HG02943 (cell line): Measurements from ENCODE around the gene ZSWIM8.
"Not testable (repeated sequence)": the region's sequence is repeated elsewhere in the genome, so short reads cannot be mapped to it uniquely, and the experiment has no call there.

Experiments
- ATAC-seq: cut with Tn5 transposase; IDR thresholded peaks from one replicate; pipeline ENCODE4 v1.9.1; 2021; ENCODE audit warnings: mild to moderate bottlenecking, low read depth, moderate library complexity; ENCODE audit not compliant: unreplicated experiment

The ZSWIM8 gene

GRCh38 chr10:73773152-73773879 lies 12.1 kb upstream of the ZSWIM8 start:
- no peak for ATAC-seq

DNA sequence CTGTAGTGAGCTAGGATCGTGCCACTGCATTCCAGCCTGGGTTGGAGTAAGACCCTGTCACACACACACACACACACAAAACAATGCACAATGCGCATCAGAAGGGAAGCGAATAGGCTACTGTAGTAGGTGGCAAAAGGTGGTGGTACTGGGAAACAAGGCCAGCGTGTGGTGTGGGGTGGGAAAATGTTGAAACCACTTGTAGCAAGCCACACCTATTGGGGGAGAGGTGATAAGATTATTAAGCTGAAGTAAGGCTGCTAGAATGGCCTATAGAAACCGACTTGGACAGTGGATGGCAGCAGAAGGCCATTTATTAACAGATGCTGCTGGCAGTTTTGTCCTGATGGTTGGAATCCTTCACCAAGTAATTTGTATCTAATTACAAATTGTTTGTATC lies 10.8 kb upstream of the ZSWIM8 start:
- no peak for ATAC-seq

DNA sequence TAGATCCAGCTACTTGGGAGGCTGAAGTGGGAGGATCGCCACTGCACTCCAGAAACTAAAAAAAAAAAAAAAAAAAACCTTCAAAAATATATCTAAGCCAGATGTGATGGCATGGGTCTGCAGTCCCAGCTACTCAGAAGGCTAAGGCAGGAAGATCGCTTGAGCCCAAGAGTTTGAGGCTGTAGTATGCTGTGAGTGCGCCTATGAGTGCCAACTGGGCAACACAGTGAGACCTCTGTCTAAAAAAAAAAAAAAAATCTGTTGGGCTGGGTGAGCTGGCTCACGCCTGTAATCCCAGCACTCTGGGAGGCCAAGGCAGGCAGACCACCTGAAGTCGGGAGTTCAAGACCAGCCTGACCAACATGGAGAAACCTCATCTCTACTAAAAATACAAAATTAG lies 6.4 kb upstream of the ZSWIM8 start:
- ATAC-seq: no peak

GRCh38 chr10:73779539-73780197 lies 5.7 kb upstream of the ZSWIM8 start:
- ATAC-seq: no peak

- ATAC-seq: no peak
Measured at GRCh38 chr10:73780301-73780700, 5.1 kb upstream of the ZSWIM8 start.

DNA sequence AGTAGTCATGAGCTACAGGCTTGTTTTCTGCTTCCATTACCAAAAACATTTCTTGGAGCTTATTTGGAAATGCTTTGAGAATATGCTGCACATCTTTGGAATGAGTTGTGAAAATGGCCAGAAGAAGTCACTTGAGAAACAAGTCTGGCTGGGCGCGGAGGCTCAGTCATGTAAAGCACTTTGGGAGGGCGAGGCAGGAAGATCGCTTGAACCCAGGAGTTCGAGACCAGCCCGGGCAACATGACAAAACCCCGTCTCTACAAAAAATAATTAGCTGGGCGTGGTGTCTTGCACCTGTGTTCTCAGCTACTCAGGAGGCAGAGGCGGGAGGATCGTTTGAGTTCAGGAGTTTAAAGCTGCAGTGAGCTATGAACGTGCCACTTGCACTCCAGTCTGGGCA lies 4.4 kb upstream of the ZSWIM8 start:
- no peak for ATAC-seq

DNA sequence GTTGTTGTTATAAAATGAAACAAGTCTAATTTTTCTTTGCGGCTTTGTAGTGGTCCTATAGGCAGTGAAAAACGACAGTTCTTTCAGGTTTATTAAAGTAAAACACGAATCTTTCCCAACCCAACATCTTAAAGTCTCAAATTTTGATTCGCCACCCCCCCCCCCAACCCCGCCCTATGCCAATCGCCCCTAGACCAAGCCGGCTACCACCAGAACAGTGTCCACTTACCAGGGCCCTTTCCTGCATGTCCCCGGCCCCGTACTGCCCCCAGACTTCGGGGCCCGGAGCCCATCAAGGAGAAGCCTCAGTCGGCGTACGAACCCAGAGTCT lies 3.9 kb upstream of the ZSWIM8 start:
- peak; percentile 3 for ATAC-seq

DNA sequence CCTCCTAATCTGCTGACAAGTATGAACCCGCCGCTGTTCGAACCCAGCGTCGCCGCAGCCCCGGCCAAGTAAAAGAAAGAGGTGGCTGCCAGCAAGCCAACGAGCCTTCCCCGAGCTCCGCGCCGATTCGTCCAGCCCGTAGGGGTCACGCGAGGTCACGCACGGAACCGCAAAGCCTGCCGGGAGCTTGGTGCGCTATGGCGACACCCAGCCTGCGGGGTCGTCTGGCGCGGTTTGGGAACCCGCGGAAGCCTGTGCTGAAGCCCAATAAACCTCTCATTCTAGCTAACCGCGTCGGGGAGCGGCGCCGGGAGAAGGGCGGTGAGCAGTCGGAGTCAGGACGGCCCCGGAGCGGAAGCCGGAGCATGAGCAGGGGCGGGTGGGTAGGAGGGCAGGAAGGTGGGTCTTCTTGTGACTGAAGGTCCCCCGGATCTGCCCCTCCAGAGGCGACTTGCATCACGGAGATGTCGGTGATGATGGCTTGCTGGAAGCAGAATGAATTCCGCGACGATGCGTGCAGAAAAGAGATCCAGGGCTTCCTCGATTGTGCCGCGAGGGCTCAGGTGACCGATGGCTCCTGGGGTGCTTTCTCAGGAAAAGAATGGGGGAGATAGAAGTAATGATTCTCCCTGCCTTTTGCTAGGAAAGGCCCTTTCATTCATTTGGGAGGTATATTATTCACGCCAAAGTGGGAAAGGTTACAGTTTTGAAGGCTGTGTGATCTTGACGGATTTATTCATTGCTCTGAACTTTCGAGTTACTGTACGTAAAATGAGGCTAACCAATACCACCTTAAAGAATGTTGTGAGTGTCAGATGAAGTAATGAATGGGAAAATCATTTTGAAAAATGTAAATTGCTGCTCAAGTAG lies 3.3 kb upstream of the ZSWIM8 start, which contains the start of gene CHCHD1:
TSS of gene CHCHD1 (plus strand) at position 170 of the 870 bp plus-strand sequence. CDS start at position 198, 28 bp downstream.
- ATAC-seq: peak; percentile 45

DNA sequence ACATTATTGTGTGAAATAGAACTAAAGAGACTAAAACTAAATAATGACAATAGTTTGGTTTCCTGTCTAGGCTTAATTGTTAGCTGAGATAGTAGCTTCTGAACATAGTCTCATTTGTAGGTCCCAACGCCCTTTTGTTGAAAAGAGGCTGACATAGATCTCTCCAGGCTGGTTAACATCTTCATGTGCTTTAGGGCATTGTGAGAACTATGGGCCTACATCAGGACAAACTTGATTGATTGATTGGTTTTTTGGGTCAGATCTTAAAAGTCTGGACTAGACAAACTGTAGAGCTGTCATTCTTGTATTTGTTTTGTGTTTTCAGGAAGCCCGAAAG lies 2.7 kb upstream of the ZSWIM8 start:
- ATAC-seq: no peak

DNA sequence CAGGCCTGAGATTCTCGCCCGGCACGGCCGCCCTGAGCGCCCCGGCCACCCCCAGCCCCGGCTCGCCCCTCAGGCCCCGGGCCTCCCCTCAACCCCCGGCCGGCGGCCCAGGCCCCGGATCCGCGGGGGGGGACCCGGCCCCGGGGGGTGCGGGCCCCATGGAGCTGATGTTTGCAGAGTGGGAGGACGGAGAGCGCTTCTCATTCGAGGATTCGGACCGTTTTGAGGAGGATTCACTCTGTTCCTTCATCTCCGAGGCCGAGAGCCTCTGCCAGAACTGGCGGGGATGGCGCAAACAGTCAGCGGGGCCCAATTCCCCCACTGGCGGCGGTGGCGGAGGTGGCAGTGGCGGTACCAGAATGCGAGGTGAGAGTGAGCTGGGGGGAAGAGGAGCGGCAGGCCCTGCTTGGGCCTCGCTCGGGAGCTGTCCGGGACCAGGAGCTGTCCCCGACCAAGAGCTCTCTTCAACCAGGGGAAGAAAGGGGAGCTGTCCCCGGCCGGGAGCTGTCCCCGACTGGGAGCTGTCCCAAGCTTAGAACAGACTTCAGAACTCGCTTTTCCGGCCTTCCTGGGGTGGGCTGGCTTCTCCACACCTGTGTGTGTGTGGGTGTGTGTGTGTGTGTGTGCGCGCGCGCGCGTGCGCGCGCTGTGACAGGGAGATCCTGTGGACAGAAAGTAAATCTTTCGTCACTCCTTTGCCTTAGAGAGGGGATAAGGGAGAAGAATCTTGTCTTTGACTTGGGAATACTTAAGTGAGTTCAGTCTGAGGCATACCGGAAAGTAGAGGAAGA lies 510 bp downstream of the ZSWIM8 start:
- ATAC-seq: peak; percentile 18

GRCh38 chr10:73786512-73786885 lies 1.1 kb downstream of the ZSWIM8 start:
- no peak for ATAC-seq

GRCh38 chr10:73787031-73787800 lies 1.8 kb downstream of the ZSWIM8 start:
- not testable (repeated sequence) for ATAC-seq

DNA sequence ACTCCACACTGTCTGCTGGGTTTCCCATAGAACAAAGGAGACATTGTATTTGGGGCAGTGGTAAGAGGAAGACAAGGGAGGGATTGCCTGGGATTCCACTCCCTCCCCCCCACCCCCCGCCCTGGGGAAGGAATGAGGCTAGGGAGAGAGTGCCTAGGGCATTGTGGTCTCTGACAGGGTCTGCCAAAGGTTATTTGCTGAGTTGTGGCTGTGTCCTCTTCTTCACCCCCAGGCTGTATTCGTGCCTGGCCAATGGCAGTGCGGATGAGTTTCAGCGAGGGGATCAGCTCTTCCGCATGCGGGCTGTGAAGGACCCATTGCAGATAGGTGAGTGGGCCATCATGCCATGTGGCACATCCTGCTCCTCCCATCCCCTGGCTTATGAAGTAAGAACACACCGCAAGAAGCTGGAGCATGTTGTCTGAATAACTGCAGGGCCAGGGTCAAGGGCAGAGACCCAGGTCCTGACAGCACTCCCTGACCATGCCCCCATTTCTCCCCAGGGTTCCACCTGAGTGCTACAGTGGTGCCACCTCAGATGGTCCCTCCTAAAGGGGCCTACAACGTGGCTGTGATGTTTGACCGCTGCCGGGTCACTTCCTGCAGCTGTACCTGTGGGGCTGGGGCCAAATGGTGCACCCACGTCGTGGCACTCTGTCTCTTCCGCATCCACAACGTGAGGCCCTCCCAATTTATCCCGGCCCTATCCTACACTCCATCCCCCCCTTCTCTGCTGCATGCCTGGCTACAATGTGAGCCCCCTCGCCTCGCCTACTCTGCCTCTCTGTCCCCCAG lies 3.7 kb downstream of the ZSWIM8 start:
- ATAC-seq: no peak

GRCh38 chr10:73789659-73790055 lies 4.3 kb downstream of the ZSWIM8 start:
- ATAC-seq: no peak

DNA sequence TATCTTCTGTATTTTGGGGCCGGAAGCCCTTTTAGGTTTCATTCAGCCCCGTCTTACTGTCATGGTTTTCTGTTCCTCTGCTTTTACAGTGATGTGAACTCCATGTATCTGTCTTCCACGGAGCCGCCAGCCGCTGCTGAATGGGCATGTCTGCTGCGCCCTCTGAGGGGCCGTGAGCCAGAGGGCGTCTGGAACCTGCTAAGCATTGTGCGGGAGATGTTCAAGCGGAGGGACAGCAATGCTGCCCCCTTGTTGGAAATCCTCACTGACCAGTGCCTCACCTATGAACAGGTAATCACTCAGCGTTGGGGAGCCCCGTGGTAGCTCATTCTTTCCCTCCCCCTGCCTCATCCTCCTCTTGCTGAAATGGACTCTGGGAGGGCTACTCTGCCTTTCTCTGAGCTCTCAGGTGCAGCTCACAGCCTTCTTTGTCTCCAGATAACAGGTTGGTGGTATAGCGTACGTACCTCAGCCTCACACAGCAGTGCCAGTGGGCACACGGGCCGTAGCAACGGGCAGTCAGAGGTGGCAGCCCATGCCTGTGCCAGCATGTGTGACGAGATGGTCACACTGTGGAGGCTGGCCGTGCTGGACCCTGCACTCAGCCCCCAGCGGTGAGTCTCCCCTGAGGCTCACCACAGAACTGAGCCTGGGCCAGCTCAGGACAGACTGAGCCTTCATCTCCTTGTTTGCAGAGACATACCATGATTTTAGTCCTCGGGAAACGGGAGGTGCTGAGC lies 5.7 kb downstream of the ZSWIM8 start:
- no peak for ATAC-seq

- no peak for ATAC-seq
Measured at GRCh38 chr10:73791871-73792400, 6.5 kb downstream of the ZSWIM8 start.

- ATAC-seq: no peak
Measured at GRCh38 chr10:73793456-73793855, 8.1 kb downstream of the ZSWIM8 start.

GRCh38 chr10:73795491-73795890 lies 10.1 kb downstream of the ZSWIM8 start:
- not testable (repeated sequence) for ATAC-seq
